Sigmoid colon (tissue), 7 donors: ENCODE data around the gene C2CD4C. TPM values are rescaled to one million over a fixed set of nuclear protein-coding genes. Genes with fewer than 3 reads are reported as not detected.
"Not testable (repeated sequence)": the region's sequence is repeated elsewhere in the genome, so short reads cannot be mapped to it uniquely, and the experiment has no call there.

Experiments used
- DNase-seq: peaks from one replicate; pipeline ENCODE4 v3.0.0-alpha.2; 2019
- H3K27ac ChIP-seq, 4 donors: fragments of 200-600 bp; sonication (generic); one replicate each; pipeline ENCODE4 v1.5.1; 2016 to 2019; ENCODE audit warnings: mild to moderate bottlenecking in 1 of 4
- H3K27me3 ChIP-seq, 3 donors: fragments of 200-600 bp; sonication (generic); one replicate each; pipeline ENCODE4 v1.5.1; 2019; ENCODE audit warnings: mild to moderate bottlenecking in 1 of 3
- H3K36me3 ChIP-seq, 4 donors: fragments of 200-600 bp; sonication (generic); one replicate each; pipeline ENCODE4 v1.5.1; 2016 to 2019
- H3K4me1 ChIP-seq, 4 donors: fragments of 200-600 bp; sonication (generic); one replicate each; pipeline ENCODE4 v1.5.1; 2017 to 2019
- H3K4me3 ChIP-seq, 4 donors: fragments of 200-600 bp; sonication (generic); one replicate each; pipeline ENCODE4 v1.5.1; 2017 to 2019; ENCODE audit warnings: mild to moderate bottlenecking in 2 of 4, moderate library complexity in 1 of 4
- H3K9me3 ChIP-seq, 4 donors: fragments of 200-600 bp in 3 of 4; sonication (generic) in 3 of 4; one replicate each; pipeline versions ENCODE4 v1.5.1 to v1.6.1; 2013 to 2019
- CTCF ChIP-seq, 4 experiments: fragments of 450-650 bp in 3 of 4; fragments of 200-600 bp in 1 of 4; IDR thresholded peaks; one replicate each; pipeline ENCODE4 v1.5.1; 2016 to 2019; ENCODE audit warnings: antibody characterized with exemption in 4 of 4, mild to moderate bottlenecking in 3 of 4, moderate library complexity in 2 of 4
- EP300 ChIP-seq, 4 donors: sonication (generic); formaldehyde crosslinking; IDR thresholded peaks; one replicate each; pipeline ENCODE4 v1.6.1; 2017; ENCODE audit warnings: antibody characterized with exemption in 4 of 4
- POLR2A ChIP-seq, 2 donors: fragments of 450-650 bp; IDR thresholded peaks; one replicate each; pipeline ENCODE4 v1.6.1; 2016; ENCODE audit warnings: antibody characterized with exemption in 2 of 2, mild to moderate bottlenecking in 2 of 2, moderate library complexity in 2 of 2
- POLR2AphosphoS5 ChIP-seq, 4 donors: sonication (generic); formaldehyde crosslinking; IDR thresholded peaks; one replicate each; pipeline ENCODE4 v1.6.1; 2017; ENCODE audit warnings: antibody characterized with exemption in 4 of 4
- WGBS, 2 donors: extraction: QIAGEN DNeasy Blood & Tissue Kit; methylation state at CpG; one replicate each; pipeline ENCODE4 v1.1.7; 2013; 5-methylcytosine and 5-hydroxymethylcytosine counted together
- intact Hi-C: fragments of 100-400 bp; cut with DNase I; formaldehyde crosslinking; loops from one replicate; pipeline ENCODE4 v1.15.1; 2023
- polyA plus RNA-seq, 3 donors: library from polyadenylated mRNA; stranded (reverse); fragments of 200-250 nt; gene quantifications; one replicate each; pipeline ENCODE4 v1.2.3, GENCODE V29; 2013
- total RNA-seq, 4 donors: library from RNA; depleted of rRNA; stranded (reverse); fragments of >200 nt; gene quantifications; one replicate each; pipeline ENCODE4 v1.1.0, GENCODE V29; 2016
- donor health status: healthy with polysubstance abuse.
- donor health status: Bipolar disorder and iron deficiency.
- donor health status: healthy.

The C2CD4C gene
- total and polyA plus RNA-seq, 7 donors: under 0.01 to 1.2 (median 0.76) TPM; not detected in 1

GRCh38 chr19:389935-390289, 19.0 kb downstream of the C2CD4C start:
- Histone ChIP-seq H3K4me1 (no peaks in the 10 kb centered on the region), H3K27ac (no peak overlapping the region), H3K4me3 (no peak overlapping the region), H3K9me3 (no peaks in the 10 kb centered on the region), H3K27me3 (peaks cover 0 to 17% (median 0%) of the 10 kb centered on the region in 3 donors), H3K36me3 (no peaks in the 10 kb centered on the region)
- DNase-seq: no peak
- intact Hi-C loops: no loop called here
- 78 to 83% methylated on average over 12 of the region's 12 CpGs for WGBS, 2 donors
- no peak for TF ChIP-seq POLR2AphosphoS5 (IDR thresholded peaks at IDR 0.05)
- TF ChIP-seq EP300 (IDR thresholded peaks at IDR 0.05): no peak
- TF ChIP-seq POLR2A (IDR thresholded peaks at IDR 0.05): no peak
- no peak for TF ChIP-seq CTCF (IDR thresholded peaks at IDR 0.05)

GRCh38 chr19:389255-389934, 19.6 kb downstream of the C2CD4C start:
- Histone ChIP-seq H3K36me3 (no peaks in the 10 kb centered on the region), H3K4me1 (no peaks in the 10 kb centered on the region), H3K4me3 (no peak overlapping the region), H3K9me3 (no peaks in the 10 kb centered on the region), H3K27me3 (peaks cover 0 to 17% (median 0%) of the 10 kb centered on the region in 3 donors), H3K27ac (no peak overlapping the region)
- intact Hi-C loops: no loop called here
- 56 to 63% methylated on average over 21 of the region's 21 CpGs for WGBS, 2 donors
- no peak for DNase-seq
- TF ChIP-seq EP300 (IDR thresholded peaks at IDR 0.05): no peak
- no peak for TF ChIP-seq POLR2AphosphoS5 (IDR thresholded peaks at IDR 0.05)
- TF ChIP-seq POLR2A (IDR thresholded peaks at IDR 0.05): no peak

- WGBS, 2 donors: 83 to 84% methylated on average over 17 of the region's 17 CpGs
- Histone ChIP-seq H3K36me3 (no peaks in the 10 kb centered on the region), H3K27ac (no peak overlapping the region), H3K27me3 (peaks cover 0 to 18% (median 0%) of the 10 kb centered on the region in 3 donors), H3K4me3 (no peak overlapping the region), H3K4me1 (no peaks in the 10 kb centered on the region), H3K9me3 (no peaks in the 10 kb centered on the region)
- TF ChIP-seq CTCF (IDR thresholded peaks at IDR 0.05) (no peak), POLR2A (IDR thresholded peaks at IDR 0.05) (no peak), POLR2AphosphoS5 (IDR thresholded peaks at IDR 0.05) (no peak), EP300 (IDR thresholded peaks at IDR 0.05) (no peak)
- no peak for DNase-seq
- intact Hi-C loops: no loop called here
Observed at GRCh38 chr19:388691-389090, 20.3 kb downstream of the C2CD4C start.

GRCh38 chr19:387777-388176, 21.2 kb downstream of the C2CD4C start:
- H3K4me3 ChIP-seq: no peak overlapping the region
- no peak for TF ChIP-seq POLR2AphosphoS5 (IDR thresholded peaks at IDR 0.05)
- TF ChIP-seq EP300 (IDR thresholded peaks at IDR 0.05): no peak
- no peak for TF ChIP-seq POLR2A (IDR thresholded peaks at IDR 0.05)
- no peak for TF ChIP-seq CTCF (IDR thresholded peaks at IDR 0.05)
- peaks cover 0 to 27% (median 6%) of the 10 kb centered on the region in 3 donors for H3K27me3 ChIP-seq
- intact Hi-C loops: no loop called here
- no peak overlapping the region for H3K27ac ChIP-seq
- no peak for DNase-seq
- no peaks in the 10 kb centered on the region for H3K9me3 ChIP-seq
- no peaks in the 10 kb centered on the region for H3K4me1 ChIP-seq
- no peaks in the 10 kb centered on the region for H3K36me3 ChIP-seq
- WGBS, 2 donors: 90 to 91% methylated on average over 21 of the region's 21 CpGs

GRCh38 chr19:386632-387301, 22.2 kb downstream of the C2CD4C start:
- intact Hi-C loops, H3K27ac ChIP-seq, H3K9me3 ChIP-seq, H3K4me3 ChIP-seq, DNase-seq, H3K4me1 ChIP-seq, H3K36me3 ChIP-seq: not testable (repeated sequence)
- WGBS, 2 donors: 22 to 26% methylated on average over 9 to 16 of the region's 22 CpGs
- H3K27me3 ChIP-seq: peaks cover 0 to 32% (median 9%) of the 10 kb centered on the region in 3 donors

- H3K4me1 ChIP-seq, intact Hi-C loops, H3K9me3 ChIP-seq, H3K36me3 ChIP-seq, H3K27ac ChIP-seq, H3K4me3 ChIP-seq, DNase-seq: not testable (repeated sequence)
- H3K27me3 ChIP-seq: peaks cover 0 to 33% (median 9%) of the 10 kb centered on the region in 3 donors
- WGBS, 2 donors: 36 to 66% methylated on average over 8 of the region's 8 CpGs
Observed at GRCh38 chr19:386189-386588, 22.8 kb downstream of the C2CD4C start.
